SK-N-SH (cell line): Measurements from ENCODE around the gene NSUN7. TPM values are rescaled to one million over a fixed set of nuclear protein-coding genes. Genes with fewer than 3 reads are reported as not detected.

Source experiments
- CTCF ChIA-PET: fragments of 300-600, 350-600 bp; formaldehyde crosslinking; extraction: SDS; loops from one replicate; lab custom pipeline; 2021; lab: Yijun Ruan, JAX
- POLR2A ChIA-PET: fragments of 350-600 bp; sonication (Branson Sonifier 250); formaldehyde crosslinking; extraction: SDS; loops from one replicate; lab custom pipeline; 2020; ENCODE audit warnings: antibody characterized with exemption, inconsistent platforms; lab: Yijun Ruan, JAX
- DNase-seq: peaks from one replicate; pipeline ENCODE4 v3.0.0; 2012
- H2AFZ ChIP-seq: fragments of 200-600 bp; sonication (generic); 2 replicates; pipeline ENCODE4 v1.8.1; 2016; ENCODE audit warnings: antibody characterized with exemption, mild to moderate bottlenecking, low read depth
- H3F3A ChIP-seq: fragments of 200-600 bp; sonication (generic); replicated peaks from 2 replicates; pipeline ENCODE3; 2016; ENCODE audit warnings: antibody characterized with exemption, mild to moderate bottlenecking; ENCODE audit not compliant: insufficient read depth
- H3K27ac ChIP-seq, 2 experiments: fragments of 200-500 bp in 1 of 2; fragments of 200-600 bp in 1 of 2; sonication (Bioruptor generic) in 1 of 2; sonication (generic), shearing (Covaris generic) in 1 of 2; 2 replicates each; pipeline versions ENCODE4 v1.5.1 to v1.6.1; 2014 to 2016; ENCODE audit warnings: low read depth in 2 of 2, inconsistent platforms in 1 of 2, low read length in 1 of 2, mild to moderate bottlenecking in 1 of 2, mixed read lengths in 1 of 2
- H3K27me3 ChIP-seq: fragments of 200-600 bp; sonication (generic), shearing (Covaris generic); 2 replicates; pipeline ENCODE4 v1.6.1; 2016; ENCODE audit warnings: mixed run types; ENCODE audit not compliant: insufficient read depth
- H3K36me3 ChIP-seq, 2 experiments: fragments of 200-500 bp in 1 of 2; fragments of 200-600 bp in 1 of 2; sonication (Bioruptor generic) in 1 of 2; sonication (generic) in 1 of 2; replicated peaks in 1 of 2; 2 replicates each; pipeline versions ENCODE3 to v1.5.1; 2014 to 2016; ENCODE audit warnings: low read length in 1 of 2, mild to moderate bottlenecking in 1 of 2; ENCODE audit not compliant: insufficient read depth in 2 of 2, control insufficient read depth in 1 of 2
- H3K4me1 ChIP-seq, 2 experiments: fragments of 200-500 bp in 1 of 2; fragments of 200-600 bp in 1 of 2; sonication (Bioruptor generic) in 1 of 2; sonication (generic), shearing (Covaris generic) in 1 of 2; 2 replicates each; pipeline versions ENCODE4 v1.5.1 to v1.6.1; 2014 to 2016; ENCODE audit warnings: low read depth in 1 of 2, low read length in 1 of 2, mixed run types in 1 of 2; ENCODE audit not compliant: insufficient read depth in 2 of 2, control insufficient read depth in 1 of 2
- H3K4me2 ChIP-seq: fragments of 200-600 bp; sonication (generic), shearing (Covaris generic); 2 replicates; pipeline ENCODE4 v1.6.1; 2017; ENCODE audit warnings: mixed run types
- H3K4me3 ChIP-seq, 2 experiments: fragments of 200-500 bp in 1 of 2; fragments of 200-600 bp in 1 of 2; sonication (Bioruptor generic) in 1 of 2; sonication (generic), shearing (Covaris generic) in 1 of 2; 2 replicates each; pipeline versions ENCODE4 v1.5.1 to v1.8.1; 2014 to 2016; ENCODE audit warnings: low read depth in 2 of 2, inconsistent platforms in 1 of 2, low read length in 1 of 2, mild to moderate bottlenecking in 1 of 2, mixed read lengths in 1 of 2, moderate library complexity in 1 of 2
- H3K79me2 ChIP-seq: fragments of 200-600 bp; sonication (generic); 2 replicates; pipeline ENCODE4 v1.8.1; 2017; ENCODE audit warnings: mild to moderate bottlenecking; ENCODE audit not compliant: insufficient read depth
- H3K9ac ChIP-seq: fragments of 200-600 bp; sonication (generic); 2 replicates; pipeline ENCODE4 v1.6.1; 2017; ENCODE audit warnings: mixed run types
- H3K9me2 ChIP-seq: fragments of 200-600 bp; sonication (generic); 2 replicates; pipeline ENCODE4 v1.6.1; 2017; ENCODE audit warnings: mixed run types
- H3K9me3 ChIP-seq: fragments of 200-600 bp; sonication (generic); 2 replicates; pipeline ENCODE4 v1.6.1; 2017; ENCODE audit warnings: mixed run types, mild to moderate bottlenecking, moderate library complexity
- H4K20me1 ChIP-seq: fragments of 200-600 bp; sonication (generic); 2 replicates; pipeline ENCODE4 v1.6.1; 2017; ENCODE audit warnings: mild to moderate bottlenecking, mixed run types; ENCODE audit not compliant: insufficient read depth
- CHD2 ChIP-seq: fragments of 150-350 bp; IDR thresholded peaks from 2 replicates; pipeline ENCODE4 v1.6.1; 2018; ENCODE audit warnings: low read length; ENCODE audit not compliant: partially characterized antibody
- EP300 ChIP-seq, 2 experiments: IDR thresholded peaks; 2 replicates each; pipeline versions ENCODE4 v1.4.0 to v1.6.1; 2012; ENCODE audit warnings: borderline replicate concordance in 1 of 2, low read depth in 1 of 2, low read length in 1 of 2
- FOSL2 ChIP-seq: IDR thresholded peaks from 2 replicates; pipeline ENCODE4 v1.4.0; 2012; ENCODE audit warnings: low read depth, mild to moderate bottlenecking, moderate library complexity, borderline replicate concordance
- FOXM1 ChIP-seq: IDR thresholded peaks from 2 replicates; pipeline ENCODE4 v1.4.0; 2012; ENCODE audit warnings: low read depth, mild to moderate bottlenecking
- GATA2 ChIP-seq: sonication (generic); formaldehyde crosslinking; IDR thresholded peaks from 2 replicates; pipeline ENCODE4 v1.5.0; 2020; ENCODE audit warnings: mild to moderate bottlenecking, missing genetic modification reagents
- IRF3 ChIP-seq: fragments of 150-350 bp; IDR thresholded peaks from 2 replicates; pipeline ENCODE4 v1.6.1; 2016; ENCODE audit warnings: mild to moderate bottlenecking, low read depth, low read length
- JUND ChIP-seq: IDR thresholded peaks from 2 replicates; pipeline ENCODE4 v1.4.0; 2012
- MAX ChIP-seq: IDR thresholded peaks from 2 replicates; pipeline ENCODE4 v1.4.0; 2012; ENCODE audit warnings: low read depth
- MXI1 ChIP-seq: IDR thresholded peaks from 2 replicates; pipeline ENCODE4 v1.6.1; 2012; ENCODE audit warnings: mild to moderate bottlenecking, low read depth, low read length, improper control_type of control experiment
- NFIC ChIP-seq: IDR thresholded peaks from 2 replicates; pipeline ENCODE4 v1.4.0; 2012; ENCODE audit warnings: borderline replicate concordance
- PBX3 ChIP-seq: IDR thresholded peaks from 2 replicates; pipeline ENCODE4; 2012
- RFX5 ChIP-seq: IDR thresholded peaks from 2 replicates; pipeline ENCODE4 v1.6.1; 2012; ENCODE audit warnings: mild to moderate bottlenecking, improper control_type of control experiment, low read length
- SMC3 ChIP-seq: IDR thresholded peaks from 2 replicates; pipeline ENCODE4 v1.6.1; 2012; ENCODE audit warnings: low read depth, low read length, improper control_type of control experiment
- TAF1 ChIP-seq: IDR thresholded peaks from 2 replicates; pipeline ENCODE4 v1.6.1; 2012; ENCODE audit warnings: low read depth, mild to moderate bottlenecking, low read length, moderate library complexity, borderline replicate concordance
- TEAD4 ChIP-seq: IDR thresholded peaks from 2 replicates; pipeline ENCODE4 v1.4.0; 2012; ENCODE audit warnings: mild to moderate bottlenecking, borderline replicate concordance; ENCODE audit not compliant: insufficient read depth
- USF2 ChIP-seq: fragments of 150-350 bp; IDR thresholded peaks from 2 replicates; pipeline ENCODE4 v1.6.1; 2017; ENCODE audit warnings: antibody characterized with exemption, low read length, low read depth, borderline replicate concordance
- YY1 ChIP-seq: IDR thresholded peaks from 2 replicates; pipeline ENCODE4 v1.4.0; 2012; ENCODE audit warnings: low read depth, mild to moderate bottlenecking
- WGBS: methylation state at CpG from one replicate; pipeline ENCODE4 v1.1.6; 2017; ENCODE audit warnings: low lambda C conversion rate; 5-methylcytosine and 5-hydroxymethylcytosine counted together
- polyA plus RNA-seq, 3 experiments: library from polyadenylated mRNA; depleted of rRNA; stranded (reverse); fragments of >200 nt; gene quantifications; 2 replicates each; pipeline ENCODE4 v1.2.3, GENCODE V29; 2012

Gene NSUN7
- polyA plus RNA-seq, 1 of the 3 experiments (the other 2 are of a cell fraction): 0.28 TPM

GRCh38 chr4:40737879-40738278 is 11.9 kb upstream of the NSUN7 start (continued):
- no peak for TF ChIP-seq USF2
- TF ChIP-seq NFIC: no peak
- no peak for TF ChIP-seq EP300 (IDR thresholded peaks at IDR 0.05; ENCODE audit: borderline replicate concordance in 1 of 2, low read depth in 1 of 2, low read length in 1 of 2)

- Histone ChIP-seq H3K9ac (no peak overlapping the region), H3K9me2 (no peaks in the 10 kb centered on the region), H2AFZ (no peak overlapping the region), H3F3A (no peaks in the 10 kb centered on the region), H3K36me3 (no peaks in the 10 kb centered on the region), H3K79me2 (no peaks in the 10 kb centered on the region), H3K4me1 (no peaks in the 10 kb centered on the region), H3K4me3 (no peak overlapping the region), H3K9me3 (no peaks in the 10 kb centered on the region), H3K4me2 (no peak overlapping the region), H4K20me1 (no peaks in the 10 kb centered on the region), H3K27me3 (no peaks in the 10 kb centered on the region), H3K27ac (no peak overlapping the region)
- ChIA-PET POLR2A (no interaction called here), CTCF (interaction anchor here (0.5 to 2.2 kb wide), 4 partner anchors 101 to 461 kb away, joined by 3 to 11 read pairs (median 6); no protein-coding TSS in a partner anchor)
- TF ChIP-seq USF2: no peak
- TF ChIP-seq FOSL2: no peak
- TF ChIP-seq RFX5: no peak
- TF ChIP-seq GATA2: peak; percentile 38; the same call in 1 of the 2 replicates
- TF ChIP-seq EP300 (IDR thresholded peaks at IDR 0.05; ENCODE audit: borderline replicate concordance in 1 of 2, low read depth in 1 of 2, low read length in 1 of 2): peak in 1 of 2 experiments; percentile 41; a peak in 1 of 4 replicates
- no peak for DNase-seq
These were observed 10.4 kb upstream of the NSUN7 start for GRCh38 chr4:40739347-40739746.

- CTCF ChIA-PET: interaction anchor here (1.0 kb wide), 2 partner anchors 180 to 181 kb away, joined by 3 read pairs; no protein-coding TSS in a partner anchor
These were observed 5.5 kb upstream of the NSUN7 start for GRCh38 chr4:40744218-40744617.

More at GRCh38 chr4:40744218-40744617, 5.5 kb upstream of the NSUN7 start:
- H3K4me2 ChIP-seq: no peak overlapping the region
- H3K36me3 ChIP-seq: no peaks in the 10 kb centered on the region
- no peak overlapping the region for H3K4me3 ChIP-seq
- POLR2A ChIA-PET: no interaction called here
- H3K9ac ChIP-seq: no peak overlapping the region
- no peaks in the 10 kb centered on the region for H3F3A ChIP-seq
- H3K79me2 ChIP-seq: no peaks in the 10 kb centered on the region
- no peak for TF ChIP-seq MAX
- no peak for TF ChIP-seq FOSL2
- no peak for TF ChIP-seq TEAD4
- no peak for TF ChIP-seq FOXM1
- TF ChIP-seq CHD2: no peak
- TF ChIP-seq MXI1: no peak
- TF ChIP-seq IRF3: no peak
- TF ChIP-seq JUND: no peak
- no peak for TF ChIP-seq SMC3
- no peak for TF ChIP-seq USF2
- no peak for TF ChIP-seq TAF1
- no peak for TF ChIP-seq YY1
- TF ChIP-seq PBX3: no peak
- TF ChIP-seq, all 33 proteins: peak for 0
- H3K27ac ChIP-seq: no peak overlapping the region
- H4K20me1 ChIP-seq: no peaks in the 10 kb centered on the region
- H3K9me3 ChIP-seq: no peaks in the 10 kb centered on the region
- 86% methylated on average over 3 of the region's 3 CpGs for WGBS
- H3K27me3 ChIP-seq: no peaks in the 10 kb centered on the region
- H3K4me1 ChIP-seq: no peaks in the 10 kb centered on the region
- no peak for DNase-seq
- H2AFZ ChIP-seq: no peak overlapping the region
- no peaks in the 10 kb centered on the region for H3K9me2 ChIP-seq
